Measurements from ENCODE around the gene PTPRK.

The PTPRK gene

GRCh38 chr6:128239146-128239545 is 281.3 kb downstream of the PTPRK start:
- DNase-seq, result no peak

- no peak for DNase-seq
These were observed 282.2 kb downstream of the PTPRK start for GRCh38 chr6:128238225-128238624.

GRCh38 chr6:128235556-128235955 is 284.8 kb downstream of the PTPRK start:
- DNase-seq, result no peak

GRCh38 chr6:128233531-128233930 is 286.9 kb downstream of the PTPRK start:
- no peak for DNase-seq

GRCh38 chr6:128230267-128230989 is 290.0 kb downstream of the PTPRK start:
- no peak for DNase-seq

- no peak for DNase-seq
These were observed 294.8 kb downstream of the PTPRK start for GRCh38 chr6:128225612-128226011.

- no peak for DNase-seq
These were observed 303.5 kb downstream of the PTPRK start for GRCh38 chr6:128216917-128217316.

- no peak for DNase-seq
These were observed 310.6 kb downstream of the PTPRK start for GRCh38 chr6:128209771-128210170.

GRCh38 chr6:128208851-128209580 is 311.4 kb downstream of the PTPRK start:
- DNase-seq, result no peak

GRCh38 chr6:128208078-128208477 is 312.3 kb downstream of the PTPRK start:
- DNase-seq, result no peak

- DNase-seq, result no peak
These were observed 313.6 kb downstream of the PTPRK start for GRCh38 chr6:128206610-128207426.

GRCh38 chr6:128204616-128205015 is 315.8 kb downstream of the PTPRK start:
- no peak for DNase-seq

GRCh38 chr6:128202169-128202765 is 318.1 kb downstream of the PTPRK start:
- DNase-seq, result no peak

GRCh38 chr6:128200789-128201188 is 319.6 kb downstream of the PTPRK start:
- no peak for DNase-seq

- DNase-seq, result no peak
These were observed 320.9 kb downstream of the PTPRK start for GRCh38 chr6:128199461-128199860.

- no peak for DNase-seq
These were observed 327.4 kb downstream of the PTPRK start for GRCh38 chr6:128192972-128193371.

GRCh38 chr6:128188678-128189077 is 331.7 kb downstream of the PTPRK start:
- no peak for DNase-seq

- no peak for DNase-seq
These were observed 333.7 kb downstream of the PTPRK start for GRCh38 chr6:128186729-128187128.

GRCh38 chr6:128179876-128180438 is 340.4 kb downstream of the PTPRK start:
- DNase-seq, result no peak

- DNase-seq, result no peak
These were observed 345.7 kb downstream of the PTPRK start for GRCh38 chr6:128174724-128175123.

- DNase-seq, result no peak
These were observed 347.4 kb downstream of the PTPRK start for GRCh38 chr6:128172752-128173682.

GRCh38 chr6:128172081-128172480 is 348.3 kb downstream of the PTPRK start:
- no peak for DNase-seq

Measured in stimulated activated CD4-positive, alpha-beta T cell treated with anti-CD3 and anti-CD28 coated beads, Interleukin-1b, Interleukin-23, amount 100 ng/mL, for 48 hours (primary cell).